ENCODE results near the gene LDLRAD4.

GRCh38 chr18:13568443-13569392, 350.2 kb downstream of the LDLRAD4 start:
- no peak for TF ChIP-seq CTCF (conservative IDR thresholded peaks at IDR 0.05)
- TF ChIP-seq EZH2 (IDR thresholded peaks at IDR 0.05; ENCODE audit: low read depth): no peak

All from PC-9 (cell line).